ENCODE results near the gene IRS1. TPM values are rescaled to one million over a fixed set of nuclear protein-coding genes. Genes with fewer than 3 reads are reported as not detected.

IRS1 gene
- total RNA-seq, 4 donors from 2014 or later: 11.9 to 29.6 (median 13.2) TPM

DNA sequence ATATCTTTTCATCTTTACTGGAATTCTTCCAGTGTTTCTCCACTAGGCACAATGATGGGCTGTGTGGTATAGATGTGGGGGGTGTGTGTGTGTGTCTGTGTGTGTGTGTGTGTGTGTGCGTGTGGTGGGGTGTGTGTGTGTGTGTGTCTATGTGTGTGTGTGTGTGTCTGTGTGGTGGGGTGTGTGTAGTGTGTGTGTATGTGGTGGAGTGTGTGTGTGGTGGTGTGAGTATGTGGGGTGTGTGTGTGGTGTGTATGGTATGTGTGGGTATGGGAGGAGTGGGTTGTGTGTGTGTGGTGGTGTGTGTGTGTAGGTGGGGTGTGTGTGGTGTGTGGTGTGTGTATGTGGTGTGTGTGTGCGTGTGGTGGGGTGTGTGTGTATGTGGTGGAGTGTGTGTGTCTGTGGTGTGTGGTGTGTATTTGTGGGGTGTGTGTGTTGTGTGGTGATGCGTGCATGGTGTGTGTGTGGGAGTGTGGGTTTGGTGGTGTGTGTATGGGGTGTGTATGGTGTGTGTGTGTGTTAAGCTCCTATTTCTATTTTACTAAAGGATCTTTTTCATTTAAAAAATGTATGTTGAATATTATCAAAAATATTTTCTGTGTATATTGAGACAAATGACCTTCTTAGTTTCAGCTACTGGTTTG lies 84.2 kb downstream of the IRS1 start:
- TF ChIP-seq, protein P1, sequence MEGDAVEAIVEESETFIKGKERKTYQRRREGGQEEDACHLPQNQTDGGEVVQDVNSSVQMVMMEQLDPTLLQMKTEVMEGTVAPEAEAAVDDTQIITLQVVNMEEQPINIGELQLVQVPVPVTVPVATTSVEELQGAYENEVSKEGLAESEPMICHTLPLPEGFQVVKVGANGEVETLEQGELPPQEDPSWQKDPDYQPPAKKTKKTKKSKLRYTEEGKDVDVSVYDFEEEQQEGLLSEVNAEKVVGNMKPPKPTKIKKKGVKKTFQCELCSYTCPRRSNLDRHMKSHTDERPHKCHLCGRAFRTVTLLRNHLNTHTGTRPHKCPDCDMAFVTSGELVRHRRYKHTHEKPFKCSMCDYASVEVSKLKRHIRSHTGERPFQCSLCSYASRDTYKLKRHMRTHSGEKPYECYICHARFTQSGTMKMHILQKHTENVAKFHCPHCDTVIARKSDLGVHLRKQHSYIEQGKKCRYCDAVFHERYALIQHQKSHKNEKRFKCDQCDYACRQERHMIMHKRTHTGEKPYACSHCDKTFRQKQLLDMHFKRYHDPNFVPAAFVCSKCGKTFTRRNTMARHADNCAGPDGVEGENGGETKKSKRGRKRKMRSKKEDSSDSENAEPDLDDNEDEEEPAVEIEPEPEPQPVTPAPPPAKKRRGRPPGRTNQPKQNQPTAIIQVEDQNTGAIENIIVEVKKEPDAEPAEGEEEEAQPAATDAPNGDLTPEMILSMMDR (IDR thresholded peaks at IDR 0.05; ENCODE audit: low read depth): no peak

DNA sequence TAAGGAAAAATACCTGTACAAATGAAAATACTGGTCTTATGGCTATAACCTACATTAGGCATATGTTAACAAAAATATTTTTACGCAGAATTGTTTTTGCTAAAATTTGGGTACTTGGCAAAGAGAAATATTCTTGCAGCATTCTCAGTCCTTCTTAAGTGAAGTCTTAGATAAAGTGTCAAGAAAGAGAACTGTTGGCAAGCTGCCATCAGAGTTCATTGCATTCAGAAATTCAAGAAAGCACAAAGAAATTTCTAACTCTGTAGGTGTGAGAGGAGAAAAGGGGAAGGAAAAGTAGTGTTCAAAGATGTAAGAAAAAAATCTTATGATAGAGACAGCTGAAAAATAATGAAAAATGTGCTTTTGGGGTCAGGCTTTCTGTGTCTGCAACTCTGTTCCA lies 86.7 kb downstream of the IRS1 start:
- TF ChIP-seq, protein P1 (IDR thresholded peaks at IDR 0.05; ENCODE audit: low read depth): no peak

DNA sequence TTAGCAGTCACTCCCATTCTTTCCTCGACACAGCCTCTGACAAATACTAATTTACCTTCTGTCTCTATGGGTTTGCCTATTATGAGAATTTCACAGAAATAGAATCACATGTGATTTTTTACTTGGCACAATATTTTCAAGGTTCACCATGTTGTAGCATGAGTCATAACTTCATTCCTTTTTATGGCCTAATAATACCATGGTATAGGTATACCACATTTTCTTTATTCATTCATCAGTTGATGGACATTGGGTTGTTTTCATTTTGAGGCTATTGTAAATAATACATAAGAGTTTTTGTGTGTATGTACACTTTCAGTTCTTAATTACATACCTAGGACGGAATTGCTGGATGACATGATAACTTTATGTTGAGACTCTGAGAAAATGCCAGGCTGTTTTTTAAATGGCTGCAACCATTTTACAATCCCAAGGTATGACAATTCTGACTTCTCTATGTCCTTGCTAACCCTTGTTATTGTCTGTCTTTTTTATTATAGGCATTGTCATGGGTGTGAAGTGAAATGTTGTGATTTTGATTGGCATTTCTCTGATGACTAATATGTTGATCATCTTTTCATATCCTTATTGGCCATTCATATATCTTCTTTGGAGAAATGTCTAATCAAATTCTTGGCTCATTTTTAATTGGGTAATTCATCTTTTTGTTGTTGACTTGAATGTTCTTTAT lies 87.9 kb downstream of the IRS1 start:
- TF ChIP-seq, protein P1 (IDR thresholded peaks at IDR 0.05; ENCODE audit: low read depth): no peak

DNA sequence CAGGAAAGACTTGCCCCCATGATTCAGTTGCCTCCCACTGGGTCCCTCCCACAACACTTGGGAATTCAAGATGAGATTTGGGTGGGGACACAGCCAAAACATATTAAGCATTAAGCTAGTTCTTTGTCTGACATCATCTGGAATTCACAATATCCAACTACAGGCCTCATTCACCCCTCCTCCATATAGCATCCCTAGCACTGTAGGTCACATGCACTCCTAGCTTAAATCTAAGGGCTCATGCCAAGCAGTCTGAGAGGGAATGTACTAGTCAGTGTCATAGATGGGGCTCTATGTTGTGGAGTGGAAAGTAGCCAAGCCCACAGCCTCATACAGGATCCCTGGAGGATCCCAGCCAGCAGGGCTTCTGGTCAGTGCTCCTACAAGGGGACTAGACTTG lies 92.1 kb downstream of the IRS1 start:
- TF ChIP-seq, protein P1 (IDR thresholded peaks at IDR 0.05; ENCODE audit: low read depth): no peak

DNA sequence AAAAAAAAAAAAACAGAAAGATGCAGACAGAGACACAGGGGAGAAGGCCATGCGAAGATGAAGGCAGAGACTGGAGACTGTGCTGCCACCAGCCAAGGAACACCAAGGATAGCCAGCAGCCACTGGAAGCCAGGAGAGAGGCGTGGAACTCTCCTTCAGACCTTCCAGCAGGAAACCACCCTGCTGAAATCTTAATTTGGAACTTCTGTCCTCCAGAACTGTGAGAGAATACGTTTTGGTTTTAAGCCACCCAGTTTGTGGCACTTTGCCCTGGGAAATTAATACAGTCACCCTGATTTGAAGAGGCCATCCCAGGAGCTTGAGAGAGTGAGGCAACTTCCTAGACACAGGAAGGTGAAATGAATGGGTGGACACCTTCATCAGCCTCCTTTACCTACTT lies 93.7 kb downstream of the IRS1 start:
- TF ChIP-seq, protein P1 (IDR thresholded peaks at IDR 0.05; ENCODE audit: low read depth): no peak

DNA sequence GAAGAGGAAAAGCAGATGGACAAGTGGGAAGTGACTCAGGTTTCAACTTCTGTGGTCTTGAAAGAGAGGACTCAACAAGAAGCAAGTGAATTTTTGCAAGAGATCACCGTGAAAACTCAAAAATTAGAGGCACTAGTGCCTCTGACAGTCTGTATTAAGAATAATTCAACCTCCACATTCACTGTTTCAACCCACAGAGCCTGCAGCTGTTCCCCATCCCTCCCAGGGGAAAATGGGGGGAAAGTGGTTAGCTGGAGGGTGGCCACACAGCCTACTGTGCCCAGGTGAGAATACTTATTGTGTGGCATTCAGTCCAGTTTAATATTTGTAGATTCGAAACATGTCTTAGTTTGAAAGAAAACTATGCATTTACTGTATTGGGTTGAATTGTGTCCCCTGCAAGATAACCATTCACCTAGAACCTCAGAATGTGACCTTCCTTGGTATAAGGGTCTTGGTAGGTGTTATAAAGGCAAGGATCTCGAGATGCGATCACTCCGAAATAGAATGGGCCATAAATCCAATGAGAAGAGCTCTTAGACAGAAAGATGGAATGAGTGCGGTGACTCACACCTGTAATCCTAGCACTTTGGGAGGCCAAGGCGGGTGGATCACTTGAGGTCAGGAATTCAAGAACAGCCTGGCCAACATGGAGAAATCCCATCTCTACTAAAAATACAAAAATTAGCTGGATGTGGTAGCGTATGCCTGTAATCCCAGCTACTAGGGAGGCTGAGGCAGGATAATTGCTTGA lies 94.3 kb downstream of the IRS1 start:
- TF ChIP-seq, protein P1 (IDR thresholded peaks at IDR 0.05; ENCODE audit: low read depth): no peak

DNA sequence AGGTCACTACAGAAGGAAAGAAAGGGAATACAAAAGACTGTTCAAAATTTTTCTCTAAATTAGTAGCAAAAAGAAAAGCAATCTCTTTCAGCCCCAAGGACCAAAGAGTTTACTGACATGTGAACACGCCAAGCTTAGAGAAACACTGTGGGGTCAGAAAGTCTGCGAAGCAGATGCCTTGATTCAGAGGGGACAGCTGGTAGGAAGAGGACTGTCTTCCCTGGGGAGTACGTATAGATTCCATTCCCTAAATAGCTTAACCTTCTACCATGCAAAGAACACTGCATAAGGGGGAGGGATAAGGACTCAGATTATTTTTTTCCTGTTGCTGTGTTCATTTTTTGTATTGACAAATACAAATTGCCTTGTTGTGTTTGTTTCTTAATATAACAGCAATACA lies 96.1 kb downstream of the IRS1 start:
- TF ChIP-seq, protein P1 (IDR thresholded peaks at IDR 0.05; ENCODE audit: low read depth): no peak

Data from subcutaneous adipose tissue (tissue), 4 donors.